ENCODE results near the gene C2orf78. TPM values are rescaled to one million over a fixed set of nuclear protein-coding genes. Genes with fewer than 3 reads are reported as not detected.

The C2orf78 gene
- polyA plus RNA-seq, 3 donors = not detected

DNA sequence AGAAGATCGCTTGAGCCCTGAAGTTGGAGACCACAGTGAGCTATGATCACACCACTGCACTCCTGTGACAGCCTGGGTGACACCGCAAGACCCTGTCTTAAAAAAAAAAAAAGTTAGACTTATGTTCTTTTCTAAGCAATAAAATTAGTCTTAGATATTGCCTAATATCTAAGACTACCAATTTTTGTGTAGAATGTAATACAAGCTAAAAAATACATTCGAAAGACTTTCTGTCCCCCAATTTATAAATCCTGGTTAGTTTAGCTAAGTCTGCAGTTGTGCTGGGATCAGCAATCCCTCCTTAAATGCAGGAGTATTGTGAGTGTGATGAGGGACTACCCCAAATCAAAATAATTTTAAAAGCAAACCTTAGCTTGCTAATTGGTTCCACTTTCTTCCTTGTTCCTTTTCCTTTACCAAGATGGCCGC lies 44.4 kb downstream of the C2orf78 start:
- Histone ChIP-seq H4K20me1 (ENCODE audit: insufficient read depth, low read length) (no peaks in the 10 kb centered on the region), H3K9ac (ENCODE audit: insufficient read depth, low read length, poor library complexity, severe bottlenecking) (peak overlapping the region; percentile 88), H3K36me3 (replicated peaks in 1 of 2; ENCODE audit: control insufficient read depth in 1 of 2, insufficient read depth in 2 of 2, low read length in 2 of 2) (peaks cover 11 to 27% of the 10 kb centered on the region in 2 donors), H3K27me3 (ENCODE audit: control insufficient read depth in 2 of 2, insufficient read depth in 2 of 2, low read length in 2 of 2) (no peaks in the 10 kb centered on the region), H3K9me3 (replicated peaks in 1 of 2; ENCODE audit: control insufficient read depth in 1 of 2, insufficient read depth in 1 of 2, low read length in 2 of 2) (no peaks in the 10 kb centered on the region), H3K4me1 (ENCODE audit: control insufficient read depth in 1 of 2, insufficient read depth in 2 of 2, low read length in 2 of 2) (peaks cover 14 to 26% of the 10 kb centered on the region in 2 donors), H2AFZ (ENCODE audit: insufficient read depth, low read depth, low read length, poor library complexity, severe bottlenecking) (peak overlapping the region; percentile 88), H3K79me2 (ENCODE audit: insufficient read depth, low read length) (peaks cover 36% of the 10 kb centered on the region), H3K4me2 (replicated peaks; ENCODE audit: extremely low read depth, low read length, poor library complexity, severe bottlenecking) (peak overlapping the region; percentile 93), H3K4me3 (replicated peaks in 1 of 3; ENCODE audit: low read depth in 2 of 3, low read length in 3 of 3) (peak overlapping the region; percentile 61 to 83 (median 69)), H3K27ac (ENCODE audit: low read depth in 1 of 2, low read length in 2 of 2) (peak overlapping the region; percentile 79 to 94)
- Mint-ChIP-seq H3K4me1 (peaks cover 25% of the 10 kb centered on the region), H3K4me3 (peak overlapping the region; percentile 92 to 96), H3K9me3 (peaks cover 0 to 5% (median 0%) of the 10 kb centered on the region in 7 donors), H3K27me3 (ENCODE audit: low read depth in 3 of 3) (peaks cover 0 to 2% (median 2%) of the 10 kb centered on the region in 3 donors), H3K27ac (peak overlapping the region; percentile 94 to 99 (median 98)), H3K36me3 (peaks cover 16 to 22% of the 10 kb centered on the region in 2 donors)
- intact Hi-C loops (cut with micrococcal nuclease) = loop anchor here in 1 of 2 donors (10.0 kb wide), 4 partner anchors 156 to 566 kb away; partner anchors contain the start of genes BOLA3 and TET3
- DNase-seq = no peak
- WGBS (ENCODE audit: insufficient coverage) = 50% methylated on average over 2 of the region's 4 CpGs
- no peak for TF ChIP-seq CTCF (IDR thresholded peaks at IDR 0.05)

GRCh38 chr2:73828818-73829570 lies 45.0 kb downstream of the C2orf78 start, which contains the start of gene STAMBP:
TSS of gene STAMBP (plus strand) at chr2:73828961. CDS start at chr2:73830857, 1,896 bp downstream.
- WGBS (ENCODE audit: insufficient coverage) = under 1% methylated on average over 41 of the region's 48 CpGs
- intact Hi-C loops (cut with micrococcal nuclease) = loop anchor here in 1 of 2 donors (10.0 kb wide), 4 partner anchors 156 to 566 kb away; partner anchors contain the start of genes BOLA3 and TET3
- peaks cover 14 to 31% of the 10 kb centered on the region in 2 donors for H3K36me3 ChIP-seq (replicated peaks in 1 of 2; ENCODE audit: control insufficient read depth in 1 of 2, insufficient read depth in 2 of 2, low read length in 2 of 2)
- peak; percentile 92 to 97 (median 95) for DNase-seq
- H3K27ac Mint-ChIP-seq = peak within 1 kb of the TSS; percentile 94 to 99 (median 98)
- H3K4me2 ChIP-seq (replicated peaks; ENCODE audit: extremely low read depth, low read length, poor library complexity, severe bottlenecking) = peak within 1 kb of the TSS; percentile 93
- peaks cover 16 to 27% of the 10 kb centered on the region in 2 donors for H3K36me3 Mint-ChIP-seq
- peaks cover 25% of the 10 kb centered on the region for H3K4me1 Mint-ChIP-seq
- no peaks in the 10 kb centered on the region for H4K20me1 ChIP-seq (ENCODE audit: insufficient read depth, low read length)
- H3K27me3 ChIP-seq (ENCODE audit: control insufficient read depth in 2 of 2, insufficient read depth in 2 of 2, low read length in 2 of 2) = no peaks in the 10 kb centered on the region
- peak within 1 kb of the TSS; percentile 61 to 83 (median 69) for H3K4me3 ChIP-seq (replicated peaks in 1 of 3; ENCODE audit: low read depth in 2 of 3, low read length in 3 of 3)
- peak within 1 kb of the TSS; percentile 88 for H3K9ac ChIP-seq (ENCODE audit: insufficient read depth, low read length, poor library complexity, severe bottlenecking)
- peak within 1 kb of the TSS; percentile 79 to 94 for H3K27ac ChIP-seq (ENCODE audit: low read depth in 1 of 2, low read length in 2 of 2)
- H3K79me2 ChIP-seq (ENCODE audit: insufficient read depth, low read length) = peaks cover 40% of the 10 kb centered on the region
- H3K4me3 Mint-ChIP-seq = peak within 1 kb of the TSS; percentile 92 to 96
- no peaks in the 10 kb centered on the region for H3K9me3 ChIP-seq (replicated peaks in 1 of 2; ENCODE audit: control insufficient read depth in 1 of 2, insufficient read depth in 1 of 2, low read length in 2 of 2)
- peaks cover 0 to 2% (median 2%) of the 10 kb centered on the region in 3 donors for H3K27me3 Mint-ChIP-seq (ENCODE audit: low read depth in 3 of 3)
- no peak for TF ChIP-seq CTCF (IDR thresholded peaks at IDR 0.05)
- peaks cover 0 to 5% (median 0%) of the 10 kb centered on the region in 7 donors for H3K9me3 Mint-ChIP-seq
- H3K4me1 ChIP-seq (ENCODE audit: control insufficient read depth in 1 of 2, insufficient read depth in 2 of 2, low read length in 2 of 2) = peaks cover 14 to 26% of the 10 kb centered on the region in 2 donors
- peak within 1 kb of the TSS; percentile 88 for H2AFZ ChIP-seq (ENCODE audit: insufficient read depth, low read depth, low read length, poor library complexity, severe bottlenecking)
